ENCODE measurements around the gene ZNF641. TPM values are rescaled to one million over a fixed set of nuclear protein-coding genes. Genes with fewer than 3 reads are reported as not detected.

The ZNF641 gene
- total and polyA plus RNA-seq, 2 of the 13 experiments (the other 11 are each of a cell fraction or from before 2014, with no cell fraction given) = 4.4 to 6.6 TPM

DNA sequence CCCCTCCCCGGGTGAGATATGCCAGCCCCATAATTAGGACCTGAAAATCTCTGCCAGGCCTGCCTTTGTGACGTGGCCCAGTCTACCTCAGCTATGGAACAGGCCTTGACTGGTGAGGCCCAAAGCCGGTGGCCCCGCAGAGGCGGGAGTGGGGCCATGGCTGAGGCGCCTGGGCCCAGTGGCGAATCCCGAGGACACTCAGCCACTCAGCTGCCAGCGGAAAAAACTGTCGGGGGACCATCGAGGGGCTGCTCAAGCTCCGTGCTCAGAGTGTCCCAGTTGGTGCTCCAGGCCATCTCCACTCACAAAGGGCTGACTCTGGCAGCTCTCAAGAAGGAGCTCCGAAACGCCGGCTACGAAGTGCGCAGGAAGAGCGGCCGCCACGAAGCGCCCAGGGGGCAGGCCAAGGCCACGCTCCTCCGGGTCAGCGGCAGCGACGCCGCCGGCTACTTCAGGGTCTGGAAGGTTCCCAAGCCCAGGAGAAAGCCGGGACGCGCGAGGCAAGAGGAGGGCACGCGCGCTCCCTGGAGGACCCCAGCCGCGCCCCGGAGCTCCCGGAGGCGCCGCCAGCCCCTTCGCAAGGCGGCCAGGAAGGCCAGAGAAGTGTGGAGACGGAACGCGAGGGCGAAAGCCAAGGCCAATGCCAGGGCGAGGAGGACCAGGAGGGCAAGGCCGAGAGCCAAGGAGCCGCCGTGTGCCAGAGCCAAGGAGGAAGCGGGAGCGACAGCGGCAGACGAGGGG lies 21.4 kb downstream of the ZNF641 start (continued):
- TF ChIP-seq, protein P1, sequence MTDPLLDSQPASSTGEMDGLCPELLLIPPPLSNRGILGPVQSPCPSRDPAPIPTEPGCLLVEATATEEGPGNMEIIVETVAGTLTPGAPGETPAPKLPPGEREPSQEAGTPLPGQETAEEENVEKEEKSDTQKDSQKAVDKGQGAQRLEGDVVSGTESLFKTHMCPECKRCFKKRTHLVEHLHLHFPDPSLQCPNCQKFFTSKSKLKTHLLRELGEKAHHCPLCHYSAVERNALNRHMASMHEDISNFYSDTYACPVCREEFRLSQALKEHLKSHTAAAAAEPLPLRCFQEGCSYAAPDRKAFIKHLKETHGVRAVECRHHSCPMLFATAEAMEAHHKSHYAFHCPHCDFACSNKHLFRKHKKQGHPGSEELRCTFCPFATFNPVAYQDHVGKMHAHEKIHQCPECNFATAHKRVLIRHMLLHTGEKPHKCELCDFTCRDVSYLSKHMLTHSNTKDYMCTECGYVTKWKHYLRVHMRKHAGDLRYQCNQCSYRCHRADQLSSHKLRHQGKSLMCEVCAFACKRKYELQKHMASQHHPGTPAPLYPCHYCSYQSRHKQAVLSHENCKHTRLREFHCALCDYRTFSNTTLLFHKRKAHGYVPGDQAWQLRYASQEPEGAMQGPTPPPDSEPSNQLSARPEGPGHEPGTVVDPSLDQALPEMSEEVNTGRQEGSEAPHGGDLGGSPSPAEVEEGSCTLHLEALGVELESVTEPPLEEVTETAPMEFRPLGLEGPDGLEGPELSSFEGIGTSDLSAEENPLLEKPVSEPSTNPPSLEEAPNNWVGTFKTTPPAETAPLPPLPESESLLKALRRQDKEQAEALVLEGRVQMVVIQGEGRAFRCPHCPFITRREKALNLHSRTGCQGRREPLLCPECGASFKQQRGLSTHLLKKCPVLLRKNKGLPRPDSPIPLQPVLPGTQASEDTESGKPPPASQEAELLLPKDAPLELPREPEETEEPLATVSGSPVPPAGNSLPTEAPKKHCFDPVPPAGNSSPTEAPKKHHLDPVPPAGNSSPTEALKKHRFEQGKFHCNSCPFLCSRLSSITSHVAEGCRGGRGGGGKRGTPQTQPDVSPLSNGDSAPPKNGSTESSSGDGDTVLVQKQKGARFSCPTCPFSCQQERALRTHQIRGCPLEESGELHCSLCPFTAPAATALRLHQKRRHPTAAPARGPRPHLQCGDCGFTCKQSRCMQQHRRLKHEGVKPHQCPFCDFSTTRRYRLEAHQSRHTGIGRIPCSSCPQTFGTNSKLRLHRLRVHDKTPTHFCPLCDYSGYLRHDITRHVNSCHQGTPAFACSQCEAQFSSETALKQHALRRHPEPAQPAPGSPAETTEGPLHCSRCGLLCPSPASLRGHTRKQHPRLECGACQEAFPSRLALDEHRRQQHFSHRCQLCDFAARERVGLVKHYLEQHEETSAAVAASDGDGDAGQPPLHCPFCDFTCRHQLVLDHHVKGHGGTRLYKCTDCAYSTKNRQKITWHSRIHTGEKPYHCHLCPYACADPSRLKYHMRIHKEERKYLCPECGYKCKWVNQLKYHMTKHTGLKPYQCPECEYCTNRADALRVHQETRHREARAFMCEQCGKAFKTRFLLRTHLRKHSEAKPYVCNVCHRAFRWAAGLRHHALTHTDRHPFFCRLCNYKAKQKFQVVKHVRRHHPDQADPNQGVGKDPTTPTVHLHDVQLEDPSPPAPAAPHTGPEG (CRISPR knock-in tag; IDR thresholded peaks at IDR 0.05) = no peak
- TF ChIP-seq, protein P2, sequence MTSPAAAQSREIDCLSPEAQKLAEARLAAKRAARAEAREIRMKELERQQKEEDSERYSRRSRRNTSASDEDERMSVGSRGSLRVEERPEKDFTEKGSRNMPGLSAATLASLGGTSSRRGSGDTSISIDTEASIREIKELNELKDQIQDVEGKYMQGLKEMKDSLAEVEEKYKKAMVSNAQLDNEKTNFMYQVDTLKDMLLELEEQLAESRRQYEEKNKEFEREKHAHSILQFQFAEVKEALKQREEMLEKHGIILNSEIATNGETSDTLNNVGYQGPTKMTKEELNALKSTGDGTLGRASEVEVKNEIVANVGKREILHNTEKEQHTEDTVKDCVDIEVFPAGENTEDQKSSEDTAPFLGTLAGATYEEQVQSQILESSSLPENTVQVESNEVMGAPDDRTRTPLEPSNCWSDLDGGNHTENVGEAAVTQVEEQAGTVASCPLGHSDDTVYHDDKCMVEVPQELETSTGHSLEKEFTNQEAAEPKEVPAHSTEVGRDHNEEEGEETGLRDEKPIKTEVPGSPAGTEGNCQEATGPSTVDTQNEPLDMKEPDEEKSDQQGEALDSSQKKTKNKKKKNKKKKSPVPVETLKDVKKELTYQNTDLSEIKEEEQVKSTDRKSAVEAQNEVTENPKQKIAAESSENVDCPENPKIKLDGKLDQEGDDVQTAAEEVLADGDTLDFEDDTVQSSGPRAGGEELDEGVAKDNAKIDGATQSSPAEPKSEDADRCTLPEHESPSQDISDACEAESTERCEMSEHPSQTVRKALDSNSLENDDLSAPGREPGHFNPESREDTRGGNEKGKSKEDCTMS (CRISPR knock-in tag; conservative IDR thresholded peaks at IDR 0.05) = no peak
- no peak for TF ChIP-seq POLR2G (IDR thresholded peaks at IDR 0.05; ENCODE audit: low read depth, low read length)
- TF ChIP-seq, protein P3, sequence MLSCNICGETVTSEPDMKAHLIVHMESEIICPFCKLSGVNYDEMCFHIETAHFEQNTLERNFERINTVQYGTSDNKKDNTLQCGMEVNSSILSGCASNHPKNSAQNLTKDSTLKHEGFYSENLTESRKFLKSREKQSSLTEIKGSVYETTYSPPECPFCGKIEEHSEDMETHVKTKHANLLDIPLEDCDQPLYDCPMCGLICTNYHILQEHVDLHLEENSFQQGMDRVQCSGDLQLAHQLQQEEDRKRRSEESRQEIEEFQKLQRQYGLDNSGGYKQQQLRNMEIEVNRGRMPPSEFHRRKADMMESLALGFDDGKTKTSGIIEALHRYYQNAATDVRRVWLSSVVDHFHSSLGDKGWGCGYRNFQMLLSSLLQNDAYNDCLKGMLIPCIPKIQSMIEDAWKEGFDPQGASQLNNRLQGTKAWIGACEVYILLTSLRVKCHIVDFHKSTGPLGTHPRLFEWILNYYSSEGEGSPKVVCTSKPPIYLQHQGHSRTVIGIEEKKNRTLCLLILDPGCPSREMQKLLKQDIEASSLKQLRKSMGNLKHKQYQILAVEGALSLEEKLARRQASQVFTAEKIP (CRISPR knock-in tag; IDR thresholded peaks at IDR 0.05; ENCODE audit: borderline replicate concordance) = no peak
- TF ChIP-seq BHLHE40 (IDR thresholded peaks at IDR 0.05; ENCODE audit: low read length) = no peak
- no peak for TF ChIP-seq ZNF720 (CRISPR knock-in tag; IDR thresholded peaks at IDR 0.05)
- TF ChIP-seq MYNN (CRISPR knock-in tag; IDR thresholded peaks at IDR 0.05; ENCODE audit: low read depth) = no peak
- TF ChIP-seq JUND (CRISPR knock-in tag; IDR thresholded peaks at IDR 0.05) = no peak

Data from HepG2 (cell line).